AG09319 (cell line): ENCODE results near the gene DDX56.

ENCODE experiments used
- DNase-seq: peaks from one replicate; pipeline ENCODE4 v3.0.0-alpha.2; 2010; ENCODE audit warnings: low read depth; ENCODE audit errors: extremely low read depth
- TF ChIP-seq, protein P1 (sequence below): IDR thresholded peaks from 2 replicates; pipeline ENCODE4 v1.5.1; 2011; ENCODE audit warnings: low read depth, mild to moderate bottlenecking, inconsistent platforms, low read length, moderate library complexity

The DDX56 gene

DNA sequence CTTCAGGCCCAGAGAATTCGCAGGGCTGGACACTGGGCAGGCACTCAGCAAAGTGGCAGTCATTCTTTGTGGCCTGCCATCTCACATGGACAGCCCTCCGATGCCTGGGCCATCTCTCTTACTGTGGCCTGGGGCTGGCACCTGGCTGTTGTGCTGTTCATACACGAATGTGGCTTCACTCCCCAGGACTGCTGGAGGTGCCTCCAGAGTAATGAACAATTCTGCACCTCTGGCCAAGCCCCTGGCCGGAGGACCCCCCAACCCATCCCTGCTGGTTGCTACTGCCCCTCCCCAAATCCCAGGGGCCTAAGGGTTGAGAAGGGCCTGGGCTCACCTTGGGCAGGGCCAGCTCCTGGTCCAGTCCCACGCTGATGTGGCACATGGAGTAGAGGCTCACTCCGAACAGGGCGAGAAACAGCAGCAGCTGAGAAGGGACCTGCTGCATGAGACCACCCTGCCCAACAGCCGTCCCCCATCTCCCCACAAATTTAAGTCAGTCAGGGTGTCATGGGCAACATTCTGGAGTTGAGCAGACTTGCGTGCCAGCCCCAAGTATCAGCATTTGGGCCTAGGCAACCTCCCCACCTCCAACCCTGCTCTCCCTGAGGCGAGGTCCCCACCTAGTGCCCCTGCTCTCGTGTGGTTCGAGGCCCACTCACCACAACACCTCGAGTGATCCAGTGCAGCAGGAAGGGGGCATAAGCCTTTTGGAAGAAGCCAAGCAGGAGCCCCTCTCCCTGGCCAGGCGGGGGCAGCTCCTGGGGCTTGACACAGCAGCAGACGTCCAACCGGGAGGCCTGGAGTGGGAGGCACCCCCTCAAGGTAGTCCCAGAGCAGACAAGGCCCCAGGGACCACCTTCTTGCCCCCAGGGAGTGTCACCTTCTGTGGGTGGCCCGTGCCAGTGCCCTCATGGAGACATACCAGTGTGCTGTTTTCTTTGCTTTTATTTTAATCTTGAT lies 42.0 kb downstream of the DDX56 start:
- TF ChIP-seq, protein P1, sequence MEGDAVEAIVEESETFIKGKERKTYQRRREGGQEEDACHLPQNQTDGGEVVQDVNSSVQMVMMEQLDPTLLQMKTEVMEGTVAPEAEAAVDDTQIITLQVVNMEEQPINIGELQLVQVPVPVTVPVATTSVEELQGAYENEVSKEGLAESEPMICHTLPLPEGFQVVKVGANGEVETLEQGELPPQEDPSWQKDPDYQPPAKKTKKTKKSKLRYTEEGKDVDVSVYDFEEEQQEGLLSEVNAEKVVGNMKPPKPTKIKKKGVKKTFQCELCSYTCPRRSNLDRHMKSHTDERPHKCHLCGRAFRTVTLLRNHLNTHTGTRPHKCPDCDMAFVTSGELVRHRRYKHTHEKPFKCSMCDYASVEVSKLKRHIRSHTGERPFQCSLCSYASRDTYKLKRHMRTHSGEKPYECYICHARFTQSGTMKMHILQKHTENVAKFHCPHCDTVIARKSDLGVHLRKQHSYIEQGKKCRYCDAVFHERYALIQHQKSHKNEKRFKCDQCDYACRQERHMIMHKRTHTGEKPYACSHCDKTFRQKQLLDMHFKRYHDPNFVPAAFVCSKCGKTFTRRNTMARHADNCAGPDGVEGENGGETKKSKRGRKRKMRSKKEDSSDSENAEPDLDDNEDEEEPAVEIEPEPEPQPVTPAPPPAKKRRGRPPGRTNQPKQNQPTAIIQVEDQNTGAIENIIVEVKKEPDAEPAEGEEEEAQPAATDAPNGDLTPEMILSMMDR, result no peak
- DNase-seq, result no peak

DNA sequence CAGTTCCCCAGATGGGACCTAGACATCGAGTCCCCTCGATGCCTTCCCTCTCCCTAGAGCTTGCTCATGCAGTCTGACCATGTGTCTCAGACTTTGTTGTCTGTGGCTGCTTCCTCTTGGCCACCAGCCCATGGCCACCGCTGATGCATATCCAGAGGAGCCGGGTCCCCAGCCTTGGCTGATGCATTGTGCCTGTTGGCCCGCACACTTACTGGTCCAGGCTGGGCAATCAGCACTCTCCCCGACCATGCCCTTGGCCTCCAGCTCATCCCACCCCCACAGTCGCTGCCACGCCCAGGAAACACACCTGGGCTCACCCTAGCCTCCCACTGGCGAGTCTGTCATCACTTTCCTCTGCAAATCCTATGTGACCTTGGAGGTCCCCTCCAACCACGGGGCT lies 42.7 kb downstream of the DDX56 start:
- DNase-seq, result no peak
- TF ChIP-seq, protein P1, result no peak

DNA sequence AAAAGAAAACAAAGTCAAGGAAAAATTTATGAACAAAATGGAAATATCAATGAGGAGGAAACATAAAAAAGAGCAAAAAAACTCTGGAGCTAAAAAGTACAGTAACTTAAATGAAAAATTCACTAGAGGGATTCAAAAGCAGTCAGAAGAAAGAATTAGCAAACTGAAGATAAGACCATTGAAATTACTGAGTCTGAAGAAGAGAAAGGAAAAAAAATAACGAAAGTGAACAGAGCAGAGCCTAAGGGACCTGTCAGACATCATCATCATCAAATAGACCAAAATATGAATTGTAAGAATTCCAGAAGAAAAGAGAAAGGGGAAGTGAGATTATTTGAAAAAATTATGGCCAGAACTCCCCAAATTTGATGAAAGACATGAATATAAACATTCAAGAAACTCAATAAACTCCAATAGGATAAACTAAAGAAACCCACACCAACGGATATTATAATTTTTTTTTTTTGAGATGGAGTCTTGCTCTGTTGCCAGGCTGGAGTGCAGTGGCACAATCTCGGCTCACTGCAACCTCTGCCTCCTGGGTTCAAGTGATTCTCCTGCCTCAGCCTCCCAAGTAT lies 48.8 kb downstream of the DDX56 start:
- no peak for DNase-seq
- TF ChIP-seq, protein P1, result no peak

DNA sequence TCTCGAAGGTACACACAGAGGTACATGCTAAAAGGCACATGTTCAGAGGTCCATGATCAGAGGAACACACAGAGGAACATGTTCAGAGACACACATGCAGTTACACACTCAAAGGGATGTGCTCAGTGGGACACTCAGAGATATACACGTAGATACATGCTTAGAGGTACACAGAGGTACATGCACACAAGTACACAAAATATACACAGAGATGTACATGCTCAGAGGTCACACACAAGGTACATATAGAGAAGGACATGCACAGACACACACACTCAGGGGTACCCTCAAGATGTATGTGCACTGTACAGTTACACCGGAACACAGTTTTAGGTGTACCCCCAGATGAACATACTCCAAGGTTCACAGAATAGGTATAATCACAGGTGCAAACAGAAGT lies 51.4 kb downstream of the DDX56 start:
- no peak for DNase-seq

DNA sequence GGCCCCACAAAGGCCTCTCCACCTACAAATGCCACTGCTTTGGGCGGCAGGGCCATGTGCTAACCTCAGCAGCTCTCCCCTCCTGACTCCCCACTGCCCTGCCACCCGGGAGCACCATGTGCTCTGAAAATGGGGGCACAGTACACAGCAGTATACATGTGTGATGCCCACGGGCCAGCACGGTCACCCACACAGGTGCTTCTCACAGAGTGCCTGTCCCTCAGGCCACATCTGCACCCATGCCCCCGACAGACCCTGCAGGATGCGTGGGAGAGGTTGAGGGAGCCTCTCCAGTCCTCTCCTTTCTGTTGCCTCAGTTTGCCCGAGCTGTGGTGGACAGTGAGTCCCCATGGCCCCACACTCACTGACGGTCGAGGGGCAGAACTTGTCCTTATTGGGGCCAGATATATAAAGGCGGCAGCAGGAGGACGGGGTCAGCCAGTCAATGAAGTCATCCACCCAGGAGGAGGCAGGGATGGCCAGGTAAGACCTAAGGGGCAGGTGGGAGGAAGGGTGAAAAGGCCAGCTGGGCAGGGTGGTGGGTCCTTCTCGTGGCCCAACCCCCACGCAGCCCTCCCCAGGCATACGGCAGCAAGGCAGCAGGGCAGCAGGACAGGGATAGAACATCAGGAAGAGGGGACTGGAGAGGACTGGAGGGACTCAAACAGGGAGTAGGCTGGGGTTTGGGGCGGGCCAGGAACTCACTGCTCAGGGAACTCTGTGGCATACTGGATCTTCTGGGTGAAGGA lies 52.2 kb downstream of the DDX56 start:
- no peak for DNase-seq
- TF ChIP-seq, protein P1, result no peak

More for the DNA sequence above, 51.4 kb downstream of the DDX56 start:
- TF ChIP-seq, protein P1, result no peak

DNA sequence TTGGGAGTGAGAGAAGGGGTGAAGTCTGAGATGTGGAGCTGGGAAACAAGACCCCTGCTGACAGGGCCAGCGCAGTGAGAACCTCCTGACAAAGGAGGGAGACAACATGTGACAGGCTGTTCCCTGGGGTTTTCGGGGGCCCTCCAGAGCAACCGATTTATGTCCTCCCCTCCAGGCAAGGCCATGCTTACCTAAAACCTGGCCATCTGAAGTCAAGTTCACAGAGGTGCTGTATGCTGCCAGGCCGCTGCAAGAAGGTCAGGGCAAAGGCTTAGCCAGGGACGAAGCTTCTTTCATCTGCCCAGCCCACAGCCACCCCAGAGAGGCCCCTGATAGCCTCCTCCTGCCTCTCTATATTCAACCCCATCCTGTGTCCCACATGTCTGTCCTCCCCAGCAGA lies 53.1 kb downstream of the DDX56 start:
- no peak for DNase-seq
- TF ChIP-seq, protein P1, result no peak
